Middle frontal gyrus (tissue), 1 donor: ENCODE data around the gene LAX1.
"Not testable (repeated sequence)": the region's sequence is repeated elsewhere in the genome, so short reads cannot be mapped to it uniquely, and the experiment has no call there.

ENCODE experiments used
- DNase-seq: peaks from one replicate; pipeline ENCODE4 v3.0.0-alpha.2; 2015; ENCODE audit warnings: low spot score; ENCODE audit errors: extremely low spot score

The LAX1 gene

DNA sequence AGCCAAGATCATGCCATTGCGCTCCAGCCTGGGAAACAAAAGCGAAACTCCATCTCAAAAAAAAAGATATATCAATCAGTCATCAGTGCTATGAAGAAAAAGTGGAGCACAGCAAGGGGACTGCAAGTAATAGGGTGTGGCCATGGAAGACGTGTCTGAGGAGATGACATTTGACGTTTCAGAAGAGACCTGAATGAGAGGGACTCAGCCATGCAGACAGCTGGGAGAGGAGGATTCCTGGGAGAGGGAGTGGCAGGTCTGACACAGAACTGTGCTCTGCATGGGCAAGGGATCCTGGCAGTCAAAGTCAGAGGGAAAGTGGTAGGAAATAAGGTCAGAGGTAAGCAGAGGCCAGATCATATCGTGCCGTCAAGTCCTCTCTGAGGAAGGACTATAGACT lies 3.3 kb downstream of the LAX1 start:
- DNase-seq, result no peak

DNA sequence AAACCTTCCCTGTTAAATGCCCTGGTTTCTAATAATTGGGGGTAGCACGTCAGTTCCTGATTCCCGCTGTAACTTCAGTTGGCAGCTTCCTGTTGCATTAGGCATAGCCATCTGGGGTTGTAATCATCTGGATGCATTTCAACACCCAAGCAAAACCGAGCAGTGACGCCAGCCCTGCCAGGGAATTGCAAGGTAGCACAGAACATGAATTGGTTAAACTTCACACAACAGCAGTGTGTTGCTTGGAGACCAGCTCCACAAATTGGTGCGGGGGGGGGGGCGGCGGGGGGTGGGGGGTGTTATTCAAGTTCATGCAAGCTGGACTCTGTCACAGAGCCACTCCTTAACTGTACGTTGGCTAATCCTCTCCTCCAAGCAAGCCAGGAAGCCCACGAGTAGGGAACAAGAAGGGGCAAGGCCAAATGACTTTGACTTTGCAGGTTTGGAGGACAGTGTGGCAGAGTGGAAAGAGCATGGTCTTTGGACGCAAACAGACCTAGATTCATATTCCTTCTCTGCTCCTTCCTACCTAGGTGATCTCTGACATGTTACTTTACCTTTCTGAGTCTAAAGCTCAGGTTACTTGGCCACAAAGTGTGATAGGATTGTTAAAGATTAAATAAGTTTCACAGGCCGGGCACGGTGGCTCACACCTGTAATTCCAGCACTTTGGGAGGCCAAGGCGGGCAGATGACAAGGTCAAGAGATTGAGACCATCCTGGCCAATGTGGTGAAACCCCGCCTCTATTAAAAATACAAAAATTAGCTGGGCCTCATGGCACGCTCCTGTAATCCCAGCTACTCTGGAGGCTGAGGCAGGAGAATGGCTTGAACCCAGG lies 4.7 kb downstream of the LAX1 start:
- DNase-seq, result no peak

DNA sequence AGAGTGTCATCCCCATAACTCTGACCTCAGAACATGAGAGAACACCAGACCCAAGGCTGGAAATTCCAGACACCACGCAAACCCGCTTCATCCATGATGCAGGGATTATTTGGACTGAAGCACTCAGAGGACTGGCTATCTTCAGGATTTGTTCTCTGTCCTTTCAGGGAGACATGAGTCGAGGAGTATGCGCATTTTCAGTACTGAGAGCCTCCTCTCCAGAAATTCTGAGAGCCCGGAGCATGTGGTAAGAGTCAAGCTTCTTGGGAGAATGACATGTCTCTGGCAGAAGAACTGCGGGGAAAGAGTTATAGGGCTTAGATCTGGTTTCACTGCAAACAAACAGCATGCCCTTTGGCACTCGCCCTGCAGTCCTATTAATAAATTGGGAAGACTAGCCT lies 6.9 kb downstream of the LAX1 start:
- DNase-seq, result no peak

DNA sequence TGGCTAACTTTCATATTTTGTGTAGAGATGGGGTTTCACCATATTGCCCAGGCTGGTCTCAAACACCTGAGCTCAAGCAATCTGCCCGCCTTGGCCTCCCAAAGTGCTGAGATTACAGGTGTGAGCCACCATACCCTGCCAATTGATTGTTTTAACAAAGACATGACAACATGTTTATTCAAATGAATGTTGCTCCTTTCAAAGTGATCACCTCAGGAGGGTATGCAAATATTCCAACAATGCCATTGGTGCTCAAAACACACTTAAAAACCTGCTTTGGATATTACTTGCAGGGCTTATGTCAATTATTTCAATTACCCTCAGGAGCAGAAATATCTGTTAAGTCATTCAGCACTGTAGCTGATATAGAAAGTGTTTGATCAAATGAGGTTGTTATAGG lies 7.9 kb downstream of the LAX1 start:
- no peak for DNase-seq

DNA sequence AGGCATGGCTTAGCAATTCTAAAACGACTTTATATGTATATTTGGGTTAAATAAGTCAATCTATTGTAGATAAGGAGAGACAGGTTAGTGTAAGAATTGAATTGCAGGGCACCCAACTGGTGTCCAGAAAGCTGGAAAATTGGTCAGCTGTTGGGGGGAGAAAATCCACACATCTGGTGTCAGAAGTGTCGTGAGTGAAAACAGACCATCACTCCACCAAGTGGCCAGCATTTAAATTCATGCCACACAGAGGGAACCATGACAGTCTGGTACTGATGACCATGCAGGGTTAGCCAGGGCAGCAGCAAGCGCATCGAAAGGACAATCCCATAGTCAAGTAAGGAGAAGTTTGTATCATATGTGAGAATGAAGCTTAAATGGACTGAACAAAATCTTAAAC lies 11.7 kb downstream of the LAX1 start:
- no peak for DNase-seq

DNA sequence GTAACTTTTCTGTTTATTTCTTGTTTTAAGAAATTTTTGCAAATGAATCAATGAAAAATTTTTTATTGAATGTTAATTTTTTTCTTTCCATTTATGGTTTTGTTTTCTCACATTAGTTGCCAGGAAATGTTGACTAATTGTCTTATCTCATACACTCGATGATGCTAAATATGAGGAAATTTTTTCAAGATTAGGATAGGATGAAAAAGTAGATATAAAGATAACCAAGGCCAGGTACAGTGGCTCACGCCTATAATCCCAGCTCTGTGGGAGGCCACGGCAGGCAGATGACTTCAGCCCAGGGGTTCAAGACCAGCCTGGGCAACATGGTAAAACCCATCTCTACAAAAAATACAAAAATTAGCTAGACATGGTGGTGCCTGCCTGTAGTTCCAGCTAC lies 12.6 kb downstream of the LAX1 start:
- no peak for DNase-seq

DNA sequence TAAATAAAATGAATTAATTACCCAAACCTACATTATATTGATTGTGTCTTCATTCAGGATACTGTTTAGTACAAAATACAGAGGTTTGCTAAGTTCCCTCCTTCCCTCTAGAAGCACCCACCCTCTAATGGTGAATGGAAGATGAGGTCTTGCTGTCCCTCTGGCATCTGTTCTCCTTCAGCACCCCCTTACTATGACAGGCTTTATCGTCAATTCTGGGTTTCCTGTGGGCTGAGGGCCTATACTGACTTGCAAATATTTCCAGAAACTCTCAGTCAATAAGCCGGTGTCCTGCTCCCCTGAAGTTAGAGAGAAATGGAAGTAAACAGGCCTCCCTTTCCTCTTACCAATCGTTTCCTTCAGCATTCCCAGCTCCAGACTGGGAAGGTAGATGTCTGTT lies 13.2 kb downstream of the LAX1 start:
- DNase-seq, result no peak

DNA sequence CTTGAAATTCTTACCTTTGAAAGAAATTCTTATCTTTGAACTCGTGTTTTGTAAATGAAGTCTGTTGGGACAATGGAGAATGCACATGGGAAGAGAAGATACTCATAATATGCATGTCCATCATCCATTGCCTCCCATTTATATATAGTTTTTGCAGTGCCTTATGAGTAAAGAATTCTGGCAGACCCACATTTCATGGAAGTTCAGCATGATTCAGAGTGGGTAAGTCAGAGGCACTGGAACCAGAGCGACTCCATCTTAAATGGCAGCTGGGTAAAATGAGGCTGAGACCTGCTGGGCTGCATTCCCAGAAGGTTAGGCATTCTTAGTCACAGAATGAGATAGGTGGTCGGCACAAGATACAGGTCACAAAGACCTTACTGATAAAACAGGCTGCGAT lies 13.8 kb downstream of the LAX1 start:
- no peak for DNase-seq

DNA sequence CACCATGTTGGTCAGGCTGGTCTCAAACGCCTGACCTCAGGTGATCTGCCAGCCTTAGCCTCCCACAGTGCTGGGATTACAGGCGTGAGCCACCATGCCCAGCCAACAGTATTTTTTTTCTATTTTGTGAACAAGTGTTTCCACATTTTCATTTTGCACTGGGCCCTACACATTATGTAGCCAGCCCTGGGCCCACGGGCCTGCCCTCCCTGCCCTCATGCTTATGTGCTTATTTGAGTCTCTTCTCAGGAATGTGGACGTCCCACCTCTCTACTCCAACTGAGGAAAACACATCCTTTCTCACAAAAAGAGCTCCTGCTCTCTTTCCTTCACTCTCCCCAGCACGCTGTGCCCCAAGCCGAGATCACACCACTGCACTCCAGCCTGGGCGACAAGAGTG lies 17.0 kb downstream of the LAX1 start:
- DNase-seq, result no peak

DNA sequence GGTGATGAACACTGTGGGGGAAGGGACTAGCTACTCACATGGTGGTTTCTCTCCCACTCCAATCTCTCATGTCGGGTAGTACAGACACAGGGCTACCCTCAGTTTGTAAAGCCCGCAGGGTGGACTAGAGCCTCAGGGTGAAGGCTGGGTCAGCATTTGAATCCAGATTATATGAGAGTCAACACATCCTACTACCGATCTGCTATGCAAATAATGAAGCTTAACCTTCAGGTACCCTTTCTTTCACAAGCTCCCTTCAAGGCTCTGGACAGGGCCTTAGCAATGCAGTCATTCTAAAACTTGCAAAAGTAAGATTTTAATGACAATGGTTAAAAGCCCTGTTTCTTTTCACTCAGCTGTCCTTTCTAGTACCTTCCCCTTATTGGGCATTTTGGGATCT lies 25.0 kb downstream of the LAX1 start:
- DNase-seq, result no peak

DNA sequence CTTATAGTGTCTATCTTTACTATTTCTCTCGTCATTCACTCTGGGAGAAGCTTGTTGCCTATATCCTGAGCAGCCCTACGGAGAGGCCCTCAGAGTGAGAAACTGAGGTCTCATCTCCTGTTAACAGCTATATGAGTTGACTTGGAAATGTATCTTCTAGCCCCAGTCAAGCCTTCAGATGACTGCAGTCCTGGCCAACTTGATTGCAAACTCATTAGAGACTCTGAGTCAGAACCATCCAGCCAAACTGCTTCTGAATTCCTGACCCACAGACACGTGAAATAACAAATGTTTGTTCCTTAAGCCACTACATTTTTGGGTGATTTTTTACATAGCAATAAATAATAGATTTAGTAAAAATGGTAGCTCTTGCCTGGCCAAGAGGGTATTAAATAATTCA lies 26.5 kb downstream of the LAX1 start:
- no peak for DNase-seq

DNA sequence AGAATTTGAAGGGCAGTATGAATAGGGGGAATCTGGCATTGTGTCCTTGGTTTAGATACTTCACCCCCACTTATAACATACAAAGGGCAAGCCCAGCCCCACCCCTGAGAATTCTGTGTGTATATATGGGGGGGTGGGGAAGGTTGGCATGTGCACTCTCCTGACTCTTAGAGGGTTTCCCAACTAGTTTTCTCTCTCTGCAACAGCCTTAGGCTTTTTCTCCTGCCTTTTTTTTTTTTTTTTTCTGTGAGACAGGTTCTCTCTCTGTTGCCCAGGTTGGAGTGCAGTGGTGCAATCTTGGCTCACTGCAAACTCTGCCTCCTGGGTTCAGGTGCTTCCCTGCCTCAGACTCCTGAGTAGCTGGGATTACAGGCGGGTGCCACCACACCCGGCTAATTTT lies 27.5 kb downstream of the LAX1 start:
- no peak for DNase-seq

DNA sequence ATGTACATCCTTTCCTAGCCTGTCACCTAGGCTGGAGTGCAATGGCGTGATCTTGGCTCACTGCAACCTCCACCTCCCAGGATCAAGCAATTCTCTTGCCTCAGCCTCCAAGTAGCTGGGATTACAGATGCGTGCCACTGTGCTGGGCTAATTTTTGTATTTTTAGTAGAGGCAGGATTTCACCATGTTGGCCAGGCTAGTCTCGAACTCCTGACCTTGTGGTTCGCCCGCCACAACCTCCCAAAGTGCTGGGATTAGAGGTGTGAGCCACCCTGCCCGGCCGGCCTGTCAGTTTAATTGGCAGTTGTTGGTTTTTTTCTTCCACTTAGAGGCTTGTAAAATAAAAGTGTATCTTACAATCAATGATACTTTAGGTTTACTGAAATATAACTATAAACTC lies 28.6 kb downstream of the LAX1 start:
- DNase-seq, result not testable (repeated sequence)

DNA sequence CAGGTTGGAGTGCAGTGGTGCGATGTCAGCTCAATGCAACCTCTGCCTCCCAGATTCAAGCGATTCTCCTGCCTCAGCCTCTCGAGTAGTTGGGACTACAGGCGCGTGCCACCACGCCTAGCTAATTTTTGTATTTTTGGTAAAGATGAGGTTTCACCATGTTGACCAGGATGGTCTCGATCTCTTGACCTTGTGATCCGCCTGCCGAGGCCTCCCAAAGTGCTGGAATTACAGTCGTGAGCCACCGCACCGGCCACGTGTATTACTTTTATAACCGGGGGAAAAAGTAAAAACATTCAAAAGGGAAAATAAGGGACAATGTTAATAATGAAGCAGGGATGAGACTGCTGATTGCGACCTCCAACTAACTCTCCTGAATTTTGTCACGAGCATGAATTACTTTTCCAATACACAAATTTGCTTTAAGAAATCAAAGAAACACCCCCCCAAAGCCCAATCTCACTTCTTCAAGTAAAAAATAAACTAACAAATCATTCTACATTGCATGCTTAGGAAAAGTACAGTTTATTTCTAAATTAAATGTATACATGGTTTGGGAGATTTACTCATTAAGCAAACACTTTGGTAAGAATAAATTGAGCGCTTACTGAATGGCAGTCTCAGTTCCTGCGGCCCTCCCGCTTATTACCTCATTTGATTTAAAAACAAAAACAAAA lies 29.9 kb downstream of the LAX1 start:
- no peak for DNase-seq

DNA sequence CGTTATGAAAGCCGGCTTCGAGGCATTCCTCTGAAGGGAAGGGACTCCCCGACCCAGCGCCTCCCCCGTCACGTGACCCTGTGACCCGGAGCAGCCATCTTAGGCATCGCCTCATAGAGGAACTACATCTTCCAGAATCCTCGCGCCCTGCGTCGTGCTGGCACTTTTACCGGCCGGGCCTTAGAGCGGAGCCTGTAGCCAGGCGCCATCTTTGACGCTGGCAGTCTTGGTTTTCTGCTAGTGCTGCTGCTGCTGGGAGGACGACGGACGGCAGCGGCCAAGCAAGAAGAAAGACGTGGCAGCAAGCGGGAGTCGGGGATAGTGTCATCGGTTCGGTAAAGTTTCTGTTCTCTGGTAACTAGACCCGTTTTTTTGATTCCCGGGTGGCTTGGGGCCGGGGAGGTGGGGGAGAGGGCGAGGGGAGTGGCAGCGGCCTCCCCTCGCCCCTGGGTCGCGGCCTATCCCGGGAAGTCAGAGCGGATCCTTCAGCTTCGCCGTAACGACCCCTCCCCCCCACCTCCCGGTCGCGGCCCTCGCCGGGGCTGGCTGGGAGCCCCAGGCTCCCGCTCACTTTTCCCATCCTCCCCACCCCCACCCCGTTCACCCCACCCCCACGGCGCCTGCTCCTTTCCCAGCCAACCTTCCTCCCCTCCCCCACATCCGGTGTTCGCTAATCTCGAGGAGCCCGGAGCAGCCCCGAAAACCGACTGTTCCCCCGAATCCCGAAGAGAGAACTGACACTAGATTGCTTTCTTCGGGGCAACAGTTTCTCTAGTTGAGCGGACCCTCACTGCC lies 30.7 kb downstream of the LAX1 start, which contains the start of the genes ZBED6 and ZC3H11A:
Gene ZBED6, plus strand, starts transcription at position 183 of the 795 bp plus-strand sequence. CDS start 1,900 bp downstream, outside the sequence.
Gene ZC3H11A, plus strand, starts transcription at position 183 of the 795 bp plus-strand sequence. CDS start 21,448 bp downstream, outside the sequence.
- peak; percentile 100 for DNase-seq

DNA sequence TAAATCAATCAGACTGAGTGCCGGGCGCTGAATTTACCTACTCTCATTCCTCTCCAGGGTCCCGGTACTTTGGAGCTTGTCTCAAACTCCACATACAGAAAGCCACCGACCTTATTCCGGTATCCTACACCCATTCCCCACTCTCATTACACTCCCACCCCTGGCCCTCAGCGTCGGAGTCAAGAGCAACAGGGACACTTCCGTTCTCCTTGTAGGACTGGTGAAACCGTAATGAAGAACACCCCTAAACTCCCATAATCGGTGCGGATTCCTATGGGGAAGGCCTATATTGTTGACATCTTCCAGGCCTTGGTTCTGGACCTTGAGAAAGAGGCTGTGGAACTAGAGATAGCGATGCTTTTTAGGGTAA lies 31.2 kb downstream of the LAX1 start:
- DNase-seq, result no peak

DNA sequence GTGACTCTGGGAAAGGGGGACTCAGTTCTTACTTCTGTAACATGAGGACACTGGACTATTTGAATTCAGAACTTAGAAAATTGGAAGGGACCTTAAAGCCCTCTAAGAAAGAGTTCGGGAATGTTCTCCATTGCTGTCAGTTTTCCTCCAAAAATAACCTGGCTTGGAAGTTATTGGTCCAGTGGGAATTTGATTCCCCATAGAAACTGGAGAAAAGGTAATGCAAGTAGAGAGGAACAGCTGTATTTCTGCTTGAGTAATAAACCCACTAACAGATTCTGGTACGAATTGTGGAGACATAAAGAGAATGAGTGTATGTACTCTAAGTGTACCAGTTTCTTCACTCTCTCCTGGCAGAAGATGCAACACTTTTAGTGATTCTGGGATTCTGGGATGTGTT lies 32.2 kb downstream of the LAX1 start:
- no peak for DNase-seq

DNA sequence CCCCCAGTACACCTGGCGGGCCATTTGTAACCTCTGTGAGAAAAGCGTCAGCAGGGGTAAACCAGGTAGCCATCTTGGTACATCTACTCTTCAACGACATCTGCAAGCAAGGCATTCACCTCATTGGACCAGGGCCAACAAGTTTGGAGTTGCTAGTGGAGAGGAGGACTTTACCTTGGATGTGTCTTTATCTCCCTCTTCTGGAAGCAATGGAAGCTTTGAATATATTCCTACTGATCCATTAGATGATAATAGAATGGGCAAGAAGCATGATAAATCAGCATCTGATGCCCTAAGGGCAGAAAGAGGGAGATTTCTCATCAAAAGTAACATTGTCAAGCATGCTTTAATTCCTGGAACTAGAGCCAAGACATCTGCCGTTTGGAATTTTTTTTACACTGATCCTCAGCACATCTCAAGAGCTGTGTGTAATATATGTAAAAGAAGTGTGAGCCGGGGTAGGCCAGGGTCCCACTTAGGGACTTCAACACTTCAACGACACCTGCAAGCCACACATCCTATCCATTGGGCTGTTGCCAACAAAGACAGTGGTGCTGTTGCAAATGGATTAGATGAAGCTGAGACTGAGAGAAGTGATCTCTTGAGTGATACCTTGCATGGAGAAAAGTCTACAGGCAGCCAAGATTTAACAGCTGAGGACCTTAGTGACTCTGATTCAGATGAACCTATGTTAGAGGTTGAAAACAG lies 33.1 kb downstream of the LAX1 start:
- DNase-seq, result no peak

DNA sequence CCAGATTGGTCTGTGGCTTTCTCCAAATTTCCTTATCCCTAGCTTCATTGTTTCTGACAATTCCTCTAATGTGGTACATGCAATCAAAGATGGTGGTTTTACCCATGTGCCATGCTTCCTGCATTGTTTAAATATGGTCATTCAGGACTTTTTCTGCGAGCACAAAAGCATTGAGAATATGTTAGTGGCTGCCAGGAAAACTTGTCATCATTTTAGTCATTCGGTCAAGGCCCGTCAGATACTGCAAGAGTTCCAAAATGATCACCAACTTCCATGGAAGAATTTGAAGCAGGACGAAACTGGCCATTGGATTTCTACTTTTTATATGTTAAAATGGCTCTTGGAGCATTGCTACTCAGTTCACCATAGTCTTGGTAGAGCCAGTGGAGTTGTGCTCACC lies 34.2 kb downstream of the LAX1 start:
- DNase-seq, result no peak

DNA sequence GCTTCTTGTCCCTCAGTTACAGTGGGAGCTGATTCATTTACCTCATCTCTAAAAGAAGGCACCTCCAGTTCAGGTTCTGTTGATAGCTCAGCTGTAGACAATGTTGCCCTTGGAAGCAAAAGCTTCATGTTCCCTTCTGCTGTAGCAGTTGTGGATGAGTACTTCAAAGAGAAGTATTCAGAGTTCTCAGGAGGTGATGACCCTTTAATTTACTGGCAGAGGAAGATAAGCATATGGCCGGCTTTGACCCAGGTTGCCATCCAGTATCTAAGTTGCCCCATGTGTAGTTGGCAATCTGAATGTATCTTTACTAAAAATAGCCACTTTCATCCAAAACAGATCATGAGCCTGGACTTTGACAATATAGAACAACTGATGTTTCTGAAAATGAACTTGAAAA lies 35.0 kb downstream of the LAX1 start:
- DNase-seq, result no peak

DNA sequence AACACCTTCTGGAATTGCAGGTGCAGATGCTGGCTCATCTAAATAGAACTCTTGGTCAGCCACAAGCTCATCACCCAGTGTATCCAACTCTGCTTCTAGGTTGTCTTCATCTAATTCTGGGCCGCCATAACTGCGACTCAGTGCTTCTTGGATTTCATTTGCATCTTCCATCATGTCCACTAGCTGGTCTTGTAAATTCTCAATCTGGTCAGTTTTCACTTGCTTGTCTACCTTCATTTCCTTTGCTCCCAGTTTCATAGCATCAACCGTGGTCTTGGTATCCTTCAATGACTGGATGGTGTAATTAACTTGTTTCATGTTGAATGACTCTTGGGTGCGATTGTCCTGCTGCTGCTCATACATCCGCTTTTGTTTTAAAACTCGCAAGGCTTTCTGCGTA lies 40.7 kb downstream of the LAX1 start:
- no peak for DNase-seq
